GM12872 (cell line): ENCODE data around the gene FBN2.

Experiments used
- TF ChIP-seq, protein P1 (sequence below): IDR thresholded peaks from 3 replicates; pipeline ENCODE4 v1.5.1; 2011; ENCODE audit warnings: low read depth, mild to moderate bottlenecking, low read length, moderate library complexity; ENCODE audit not compliant: insufficient read depth

FBN2 gene

DNA sequence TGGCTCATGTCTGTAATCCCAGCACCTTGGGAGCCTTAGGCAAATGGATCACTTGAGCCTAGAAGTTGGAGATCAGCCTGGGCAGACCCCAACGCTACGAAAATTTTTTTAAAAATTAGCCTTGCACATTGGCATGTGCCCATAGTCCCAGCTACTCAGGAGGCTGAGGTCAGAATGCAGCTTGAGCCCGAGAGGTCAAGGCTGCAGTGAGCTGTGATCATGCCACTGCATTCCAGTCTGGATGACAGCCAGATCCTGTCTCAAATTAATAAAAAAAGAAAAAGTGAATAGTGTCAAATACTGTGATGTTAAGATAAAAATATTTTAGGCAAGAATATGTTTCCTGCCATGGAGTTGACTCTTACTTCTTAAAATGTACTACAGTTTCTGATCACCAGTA lies 5.3 kb downstream of the FBN2 start:
- TF ChIP-seq, protein P1, sequence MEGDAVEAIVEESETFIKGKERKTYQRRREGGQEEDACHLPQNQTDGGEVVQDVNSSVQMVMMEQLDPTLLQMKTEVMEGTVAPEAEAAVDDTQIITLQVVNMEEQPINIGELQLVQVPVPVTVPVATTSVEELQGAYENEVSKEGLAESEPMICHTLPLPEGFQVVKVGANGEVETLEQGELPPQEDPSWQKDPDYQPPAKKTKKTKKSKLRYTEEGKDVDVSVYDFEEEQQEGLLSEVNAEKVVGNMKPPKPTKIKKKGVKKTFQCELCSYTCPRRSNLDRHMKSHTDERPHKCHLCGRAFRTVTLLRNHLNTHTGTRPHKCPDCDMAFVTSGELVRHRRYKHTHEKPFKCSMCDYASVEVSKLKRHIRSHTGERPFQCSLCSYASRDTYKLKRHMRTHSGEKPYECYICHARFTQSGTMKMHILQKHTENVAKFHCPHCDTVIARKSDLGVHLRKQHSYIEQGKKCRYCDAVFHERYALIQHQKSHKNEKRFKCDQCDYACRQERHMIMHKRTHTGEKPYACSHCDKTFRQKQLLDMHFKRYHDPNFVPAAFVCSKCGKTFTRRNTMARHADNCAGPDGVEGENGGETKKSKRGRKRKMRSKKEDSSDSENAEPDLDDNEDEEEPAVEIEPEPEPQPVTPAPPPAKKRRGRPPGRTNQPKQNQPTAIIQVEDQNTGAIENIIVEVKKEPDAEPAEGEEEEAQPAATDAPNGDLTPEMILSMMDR: no peak

DNA sequence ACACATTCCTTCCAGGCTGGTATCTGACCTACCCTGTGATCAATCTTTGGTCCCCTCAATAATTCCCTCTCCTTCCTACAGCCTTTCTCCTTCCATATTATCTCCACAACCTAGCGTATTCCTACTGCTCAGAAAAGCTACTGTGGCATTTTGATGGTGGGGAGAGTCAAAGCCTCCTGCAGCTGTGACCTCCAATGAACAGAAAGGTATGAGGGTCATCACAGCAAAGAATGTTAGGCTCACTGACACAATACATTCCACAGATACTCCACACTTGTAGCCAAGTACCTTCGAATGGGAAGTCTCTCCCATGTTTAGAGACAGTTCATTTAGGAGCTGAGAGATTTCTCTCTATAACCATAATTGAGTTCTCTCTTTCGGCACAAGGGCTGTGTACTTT lies 5.9 kb downstream of the FBN2 start:
- TF ChIP-seq, protein P1: no peak

DNA sequence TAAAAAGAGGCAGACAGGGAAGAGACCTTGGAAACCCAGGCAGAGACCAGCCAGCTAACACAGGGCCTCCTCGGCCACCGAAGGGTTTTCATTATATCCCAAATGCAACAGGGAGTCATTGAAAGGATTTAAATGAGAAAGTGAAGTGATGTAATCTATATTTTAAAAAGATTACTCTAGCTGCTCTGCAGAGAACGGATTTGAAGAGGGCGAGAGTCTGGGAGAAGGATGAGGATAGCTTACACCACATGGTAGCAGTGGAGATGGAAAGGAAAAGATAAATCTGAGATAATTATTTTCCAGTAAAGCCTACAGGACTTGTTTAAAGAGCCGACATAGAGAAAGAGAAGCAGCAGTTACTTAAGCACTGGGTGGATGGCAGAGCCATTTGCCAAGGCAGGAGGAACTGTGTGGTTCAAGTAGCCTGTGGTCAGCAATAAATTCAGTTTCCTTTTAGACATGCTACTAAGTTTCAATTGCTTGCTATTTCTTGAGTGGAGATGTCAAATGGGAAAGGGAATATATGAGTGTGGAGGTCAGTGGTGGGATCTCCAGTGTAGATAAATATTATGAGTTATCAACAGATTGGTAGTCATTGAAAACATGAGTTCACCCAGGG lies 9.3 kb downstream of the FBN2 start:
- TF ChIP-seq, protein P1: no peak

DNA sequence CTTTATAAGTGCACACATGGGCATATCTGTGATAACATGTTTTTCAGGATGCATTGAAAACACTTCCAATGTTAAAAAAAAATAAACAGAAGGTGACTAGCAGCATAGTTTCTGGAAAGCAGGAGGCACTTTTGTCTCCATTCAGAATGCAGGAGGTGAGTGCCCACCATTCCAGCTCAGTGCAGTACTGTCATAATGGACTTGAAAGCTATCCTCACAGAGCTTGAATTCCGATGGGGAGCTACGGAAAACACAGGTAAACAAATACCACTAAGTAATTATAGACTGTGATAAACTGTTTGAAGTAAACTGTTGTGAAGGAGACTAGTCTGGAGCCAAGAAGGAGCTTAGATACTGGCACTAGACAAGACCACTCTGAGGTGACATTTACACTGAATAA lies 9.9 kb downstream of the FBN2 start:
- TF ChIP-seq, protein P1: no peak

DNA sequence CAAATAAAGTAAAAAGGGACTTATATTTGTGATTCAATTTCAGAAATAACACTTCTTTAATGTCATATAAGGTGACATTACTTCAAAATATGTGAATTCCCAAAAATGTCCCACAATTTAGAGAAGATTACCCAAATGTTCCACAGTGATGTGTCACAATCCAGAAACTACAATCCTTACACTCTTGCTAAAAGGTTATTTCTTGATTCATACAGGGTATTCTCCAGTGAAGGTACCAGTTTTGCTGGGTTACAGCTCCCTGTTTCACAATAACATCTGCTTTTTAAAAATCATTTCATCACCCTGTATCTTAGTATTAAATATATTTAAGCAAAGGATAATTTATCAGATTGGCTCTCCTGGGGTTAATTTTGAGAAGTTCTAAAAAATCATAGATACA lies 11.0 kb downstream of the FBN2 start:
- TF ChIP-seq, protein P1: no peak

DNA sequence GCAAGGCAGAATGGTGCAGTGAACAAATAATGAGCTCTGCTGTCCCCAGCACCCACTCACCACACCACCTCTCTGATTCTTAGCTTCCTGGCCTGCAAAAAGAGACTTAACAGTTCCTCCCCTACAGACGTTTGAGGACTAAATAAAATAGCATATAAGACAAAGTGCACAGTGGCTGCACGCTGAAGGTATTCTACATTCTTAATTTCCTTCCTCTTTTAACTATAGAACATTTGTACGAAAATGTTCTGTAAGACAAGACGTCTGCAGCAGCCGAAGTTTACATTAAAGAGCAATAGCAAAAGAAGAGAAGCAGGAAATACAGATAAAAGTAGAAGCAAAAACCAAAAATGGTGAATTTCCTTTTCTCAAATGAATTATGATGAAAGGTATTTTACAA lies 15.7 kb downstream of the FBN2 start:
- TF ChIP-seq, protein P1: no peak

DNA sequence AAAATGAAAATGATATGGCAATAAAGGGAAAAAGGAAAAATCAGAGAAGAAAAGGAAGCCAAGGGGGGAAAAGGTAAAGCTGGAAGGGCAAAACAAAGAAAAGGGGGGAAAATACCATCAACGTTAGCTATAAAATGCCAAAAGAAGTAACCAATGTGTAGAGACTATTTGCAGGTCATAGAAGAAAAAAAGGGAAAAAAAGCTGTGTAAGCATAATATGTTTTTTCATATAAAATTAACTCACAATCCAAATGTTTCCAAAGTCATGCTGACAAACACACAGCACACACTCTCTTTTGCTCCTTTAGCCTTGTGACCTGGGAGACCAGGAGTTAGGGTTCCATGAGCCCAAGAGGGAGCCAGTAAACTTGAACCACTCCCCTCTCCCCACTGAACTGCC lies 18.2 kb downstream of the FBN2 start:
- TF ChIP-seq, protein P1: no peak

DNA sequence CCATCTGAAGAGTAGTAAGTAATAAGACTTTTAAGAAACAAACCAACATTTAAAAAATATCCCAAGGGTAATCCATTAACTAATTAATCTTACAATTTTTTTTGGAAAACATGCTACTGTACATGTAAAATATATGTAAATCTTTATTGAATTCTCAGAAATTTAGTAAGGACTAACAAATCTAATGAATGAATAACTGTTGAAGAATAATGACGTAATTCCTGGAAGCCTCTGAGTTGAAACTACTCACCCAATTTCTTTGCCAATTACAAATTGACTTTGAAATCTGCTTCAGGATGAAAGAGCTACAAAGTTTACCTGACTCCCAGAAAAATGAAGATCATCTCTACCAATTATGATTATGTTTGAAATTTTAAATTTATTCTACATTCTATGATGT lies 21.1 kb downstream of the FBN2 start:
- TF ChIP-seq, protein P1: no peak
